Esophagus muscularis mucosa (tissue), 4 donors: Measurements from ENCODE around the gene CCDC141. TPM values are rescaled to one million over a fixed set of nuclear protein-coding genes. Genes with fewer than 3 reads are reported as not detected.
"Not testable (repeated sequence)": the region's sequence is repeated elsewhere in the genome, so short reads cannot be mapped to it uniquely, and the experiment has no call there.

ENCODE experiments used
- DNase-seq: peaks from one replicate; pipeline ENCODE4 v3.0.0-alpha.2; 2017; ENCODE audit errors: extremely low spot score
- H3K27ac ChIP-seq, 4 donors: fragments of 200-600 bp; sonication (generic); replicated peaks in 1 of 4; 1 replicate in 3 of 4; 2 replicates in 1 of 4; pipeline ENCODE4 v1.5.1; 2016 to 2019; ENCODE audit warnings: mild to moderate bottlenecking in 1 of 4
- H3K27me3 ChIP-seq, 4 donors: fragments of 200-600 bp; sonication (generic); one replicate each; pipeline versions ENCODE4 v1.5.1 to v1.6.0; 2016 to 2019
- H3K36me3 ChIP-seq, 4 donors: fragments of 200-600 bp; sonication (generic); one replicate each; pipeline ENCODE4 v1.5.1; 2016 to 2019
- H3K4me1 ChIP-seq, 4 donors: fragments of 200-600 bp; sonication (generic); one replicate each; pipeline ENCODE4 v1.5.1; 2016 to 2019
- H3K4me3 ChIP-seq, 4 donors: fragments of 200-600 bp; sonication (generic); 1 replicate in 2 of 4; 2 replicates in 2 of 4; pipeline ENCODE4 v1.5.1; 2016 to 2019; ENCODE audit warnings: mild to moderate bottlenecking in 4 of 4, moderate library complexity in 1 of 4
- H3K9me3 ChIP-seq, 4 donors: fragments of 200-600 bp; sonication (generic); 1 replicate in 3 of 4; 2 replicates in 1 of 4; pipeline ENCODE4 v1.5.1; 2016 to 2019
- EP300 ChIP-seq: sonication (generic); formaldehyde crosslinking; IDR thresholded peaks from one replicate; pipeline ENCODE4 v1.6.1; 2017; ENCODE audit warnings: antibody characterized with exemption
- POLR2A ChIP-seq: fragments of 450-650 bp; IDR thresholded peaks from one replicate; pipeline ENCODE4 v1.6.1; 2017; ENCODE audit warnings: antibody characterized with exemption, moderate library complexity, mild to moderate bottlenecking, low read depth
- POLR2AphosphoS5 ChIP-seq, 2 donors: sonication (generic); formaldehyde crosslinking; IDR thresholded peaks; one replicate each; pipeline ENCODE4 v1.6.1; 2017; ENCODE audit warnings: antibody characterized with exemption in 2 of 2
- WGBS: methylation state at CpG from one replicate; pipeline ENCODE4 v1.1.5; 2018; 5-methylcytosine and 5-hydroxymethylcytosine counted together
- intact Hi-C: fragments of 100-400 bp; cut with DNase I; formaldehyde crosslinking; loops from one replicate; pipeline ENCODE4 v1.15.1; 2023
- total RNA-seq, 4 donors: library from RNA; depleted of rRNA; stranded (reverse); fragments of >200 nt; gene quantifications; one replicate each; pipeline versions ENCODE4 v1.1.0 to v1.2.1, GENCODE V29; 2016
- TF ChIP-seq, protein P1 (sequence below), 3 experiments: fragments of 200-600 bp in 2 of 3; fragments of 450-650 bp in 1 of 3; sonication (generic) in 2 of 3; IDR thresholded peaks; one replicate each; pipeline ENCODE4 v1.5.1; 2017 to 2019; ENCODE audit warnings: antibody characterized with exemption in 3 of 3, mild to moderate bottlenecking in 2 of 3, moderate library complexity in 1 of 3

CCDC141 gene
- total RNA-seq, 4 donors from 2014 or later = 2.7 to 8.7 (median 4.1) TPM

DNA sequence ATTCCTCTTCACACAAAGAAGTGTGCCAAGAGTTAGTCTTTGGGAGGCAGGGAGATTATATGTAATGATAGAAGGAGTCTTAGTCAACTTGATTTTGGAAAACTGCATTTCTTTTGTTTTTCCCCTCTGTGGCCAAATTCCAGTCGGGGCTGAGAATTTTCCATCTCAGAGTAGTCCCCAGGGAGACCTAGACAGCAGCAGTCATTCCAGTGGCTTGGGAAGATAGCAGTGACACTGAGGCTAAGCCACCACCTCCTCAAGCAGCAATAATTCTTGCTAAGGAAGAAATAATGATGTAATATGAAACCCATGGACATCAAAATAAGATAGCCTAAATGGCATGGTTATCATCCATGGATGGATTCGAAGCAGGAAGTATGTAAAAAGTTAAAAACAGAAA is 21.0 kb upstream of the CCDC141 start:
- Histone ChIP-seq H3K9me3 (peaks cover 0 to 8% (median 0%) of the 10 kb centered on the region in 4 donors), H3K27ac (no peak overlapping the region), H3K27me3 (no peaks in the 10 kb centered on the region), H3K4me3 (no peak overlapping the region), H3K36me3 (no peaks in the 10 kb centered on the region), H3K4me1 (peaks cover 0 to 3% (median 0%) of the 10 kb centered on the region in 4 donors)
- intact Hi-C loops = no loop called here
- DNase-seq = no peak
- 70% methylated on average over 2 of the region's 2 CpGs for WGBS
- TF ChIP-seq POLR2AphosphoS5 (IDR thresholded peaks at IDR 0.05) = no peak
- TF ChIP-seq, protein P1, sequence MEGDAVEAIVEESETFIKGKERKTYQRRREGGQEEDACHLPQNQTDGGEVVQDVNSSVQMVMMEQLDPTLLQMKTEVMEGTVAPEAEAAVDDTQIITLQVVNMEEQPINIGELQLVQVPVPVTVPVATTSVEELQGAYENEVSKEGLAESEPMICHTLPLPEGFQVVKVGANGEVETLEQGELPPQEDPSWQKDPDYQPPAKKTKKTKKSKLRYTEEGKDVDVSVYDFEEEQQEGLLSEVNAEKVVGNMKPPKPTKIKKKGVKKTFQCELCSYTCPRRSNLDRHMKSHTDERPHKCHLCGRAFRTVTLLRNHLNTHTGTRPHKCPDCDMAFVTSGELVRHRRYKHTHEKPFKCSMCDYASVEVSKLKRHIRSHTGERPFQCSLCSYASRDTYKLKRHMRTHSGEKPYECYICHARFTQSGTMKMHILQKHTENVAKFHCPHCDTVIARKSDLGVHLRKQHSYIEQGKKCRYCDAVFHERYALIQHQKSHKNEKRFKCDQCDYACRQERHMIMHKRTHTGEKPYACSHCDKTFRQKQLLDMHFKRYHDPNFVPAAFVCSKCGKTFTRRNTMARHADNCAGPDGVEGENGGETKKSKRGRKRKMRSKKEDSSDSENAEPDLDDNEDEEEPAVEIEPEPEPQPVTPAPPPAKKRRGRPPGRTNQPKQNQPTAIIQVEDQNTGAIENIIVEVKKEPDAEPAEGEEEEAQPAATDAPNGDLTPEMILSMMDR (IDR thresholded peaks at IDR 0.05) = no peak
- TF ChIP-seq POLR2A = no peak
- TF ChIP-seq EP300 = no peak

DNA sequence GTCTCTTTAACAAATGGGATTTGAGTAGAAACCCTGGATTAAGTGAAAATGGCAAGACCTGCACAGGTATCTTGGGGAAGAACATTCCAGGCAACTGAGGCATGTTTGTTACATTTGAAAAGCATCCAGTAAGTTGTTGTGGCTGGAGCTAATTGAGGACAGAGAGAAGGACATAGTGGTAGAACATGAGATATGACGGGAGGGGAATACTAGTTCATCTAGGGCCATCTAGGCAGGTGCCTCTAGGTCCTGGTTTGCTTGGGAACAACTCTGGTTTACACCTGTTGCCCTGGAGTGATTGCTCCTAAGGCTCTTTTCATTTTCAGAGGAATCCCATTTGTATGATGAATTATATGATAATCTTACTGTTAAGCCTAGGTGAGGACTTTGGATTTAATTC is 19.7 kb upstream of the CCDC141 start:
- 94% methylated on average over 1 of the region's 1 CpG for WGBS

DNA sequence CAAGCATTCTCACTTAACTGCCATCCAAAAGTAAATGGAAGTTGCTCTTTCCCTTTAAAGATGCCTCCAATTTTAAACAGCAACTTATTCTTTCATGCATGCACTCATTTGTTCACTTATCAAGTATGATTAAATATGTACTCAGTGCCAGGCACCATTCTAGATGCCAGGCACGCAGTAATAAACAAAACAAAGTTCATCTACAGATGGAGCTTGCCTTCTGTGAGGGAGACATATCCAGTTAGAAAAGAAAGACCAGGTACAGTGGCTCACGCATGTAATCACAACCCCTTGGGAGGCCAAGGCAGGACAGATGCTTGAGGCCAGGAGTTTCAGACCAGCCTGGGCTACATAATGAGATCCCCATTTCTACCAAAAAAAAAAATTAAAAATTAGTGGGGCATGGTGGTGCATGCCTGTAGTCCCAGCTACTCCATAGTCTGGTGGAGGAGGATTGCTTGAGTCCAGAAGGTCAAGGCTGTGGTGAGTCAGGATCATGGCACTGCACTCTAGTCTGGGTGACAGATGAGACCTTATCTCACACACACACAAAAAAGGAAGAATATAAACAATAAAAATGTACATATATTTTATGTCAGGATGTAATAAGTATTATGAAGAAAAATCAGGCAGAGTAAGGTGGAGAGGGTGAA is 19.2 kb upstream of the CCDC141 start:
- no peak for DNase-seq
- Histone ChIP-seq H3K9me3 (peaks cover 0 to 8% (median 0%) of the 10 kb centered on the region in 4 donors), H3K36me3 (no peaks in the 10 kb centered on the region), H3K27ac (no peak overlapping the region), H3K4me1 (peaks cover 0 to 3% (median 0%) of the 10 kb centered on the region in 4 donors), H3K27me3 (no peaks in the 10 kb centered on the region), H3K4me3 (no peak overlapping the region)
- whole genome bisulfite sequencing = 83% methylated on average over 2 of the region's 2 CpGs
- intact Hi-C loops = no loop called here
- TF ChIP-seq POLR2A (no peak), EP300 (no peak), POLR2AphosphoS5 (IDR thresholded peaks at IDR 0.05) (no peak)
- TF ChIP-seq, protein P1 (IDR thresholded peaks at IDR 0.05) = no peak

More for the DNA sequence above, 19.7 kb upstream of the CCDC141 start:
- H3K9me3 ChIP-seq = peaks cover 0 to 8% (median 0%) of the 10 kb centered on the region in 4 donors
- peaks cover 0 to 3% (median 0%) of the 10 kb centered on the region in 4 donors for H3K4me1 ChIP-seq
- TF ChIP-seq EP300 = no peak
- H3K27ac ChIP-seq = no peak overlapping the region
- intact Hi-C loops = no loop called here
- H3K36me3 ChIP-seq = no peaks in the 10 kb centered on the region
- no peak overlapping the region for H3K4me3 ChIP-seq
- DNase-seq = no peak
- H3K27me3 ChIP-seq = no peaks in the 10 kb centered on the region

DNA sequence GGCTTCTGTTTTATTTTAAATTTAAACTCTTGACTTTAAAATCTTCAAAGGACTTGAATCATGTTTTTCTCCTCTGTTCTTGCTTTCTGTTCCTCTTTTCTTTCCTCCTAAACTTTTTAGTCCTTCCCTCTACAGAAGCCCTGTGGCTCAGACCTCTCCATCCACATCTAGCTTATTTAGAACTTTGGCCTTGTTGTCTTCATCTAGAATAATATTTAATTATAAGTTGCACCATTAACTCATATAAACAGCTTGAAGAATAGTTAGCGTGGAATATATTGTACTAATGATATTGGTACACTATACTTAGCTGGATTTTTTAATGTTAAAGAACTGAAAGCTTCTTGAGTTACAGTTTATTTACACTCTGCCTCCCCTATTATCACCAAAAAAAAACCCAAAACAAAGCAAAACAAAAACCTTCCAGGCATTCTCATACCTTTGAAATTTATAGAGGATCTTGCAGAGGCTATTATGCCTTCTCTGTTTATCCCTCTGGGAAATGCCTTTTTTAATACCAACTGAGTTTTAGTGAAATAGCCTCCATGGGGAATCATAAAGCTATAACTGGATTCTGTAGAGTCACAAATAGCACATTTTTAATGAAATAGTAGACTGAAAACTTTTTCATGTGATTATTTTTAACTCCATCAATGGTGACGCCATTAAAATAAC is 9.2 kb upstream of the CCDC141 start:
- H3K4me1 ChIP-seq = peaks cover 5 to 12% (median 7%) of the 10 kb centered on the region in 4 donors
- no peak for DNase-seq
- whole genome bisulfite sequencing = 97% methylated on average over 2 of the region's 2 CpGs
- intact Hi-C loops = no loop called here
- TF ChIP-seq EP300 (no peak), POLR2AphosphoS5 (IDR thresholded peaks at IDR 0.05) (no peak), POLR2A (no peak)
- TF ChIP-seq, protein P1 (IDR thresholded peaks at IDR 0.05) = no peak
- H3K4me3 ChIP-seq = no peak overlapping the region
- no peaks in the 10 kb centered on the region for H3K36me3 ChIP-seq
- H3K27me3 ChIP-seq = no peaks in the 10 kb centered on the region
- H3K9me3 ChIP-seq = no peaks in the 10 kb centered on the region
- no peak overlapping the region for H3K27ac ChIP-seq

DNA sequence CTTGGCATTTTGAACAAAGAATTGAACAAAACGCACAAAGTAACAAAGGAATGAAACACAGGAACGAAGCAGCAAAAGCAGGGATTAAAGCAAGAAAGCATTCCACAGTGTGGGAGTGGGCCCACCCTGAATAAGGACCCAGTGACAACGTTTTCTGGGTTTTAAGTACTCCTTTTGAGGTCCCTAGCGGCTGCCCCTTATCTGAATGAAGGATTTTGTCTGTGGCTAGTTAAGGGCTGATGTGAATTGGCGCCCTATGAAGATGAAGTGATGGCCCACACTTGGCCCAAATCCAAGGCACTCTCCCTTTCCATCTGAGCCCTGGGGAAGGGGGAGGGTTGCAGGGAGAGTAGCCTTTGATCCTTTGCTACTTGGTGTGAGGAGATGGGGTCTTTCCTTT is 7.8 kb upstream of the CCDC141 start:
- WGBS = 94% methylated on average over 5 of the region's 5 CpGs
- no peaks in the 10 kb centered on the region for H3K36me3 ChIP-seq
- no peak overlapping the region for H3K27ac ChIP-seq
- H3K4me1 ChIP-seq = peaks cover 5 to 12% (median 7%) of the 10 kb centered on the region in 4 donors
- no peaks in the 10 kb centered on the region for H3K9me3 ChIP-seq
- H3K4me3 ChIP-seq = no peak overlapping the region
- H3K27me3 ChIP-seq = no peaks in the 10 kb centered on the region
- intact Hi-C loops = no loop called here
- DNase-seq = no peak
- TF ChIP-seq, protein P1 (IDR thresholded peaks at IDR 0.05) = no peak
- no peak for TF ChIP-seq EP300
- TF ChIP-seq POLR2AphosphoS5 (IDR thresholded peaks at IDR 0.05) = no peak

DNA sequence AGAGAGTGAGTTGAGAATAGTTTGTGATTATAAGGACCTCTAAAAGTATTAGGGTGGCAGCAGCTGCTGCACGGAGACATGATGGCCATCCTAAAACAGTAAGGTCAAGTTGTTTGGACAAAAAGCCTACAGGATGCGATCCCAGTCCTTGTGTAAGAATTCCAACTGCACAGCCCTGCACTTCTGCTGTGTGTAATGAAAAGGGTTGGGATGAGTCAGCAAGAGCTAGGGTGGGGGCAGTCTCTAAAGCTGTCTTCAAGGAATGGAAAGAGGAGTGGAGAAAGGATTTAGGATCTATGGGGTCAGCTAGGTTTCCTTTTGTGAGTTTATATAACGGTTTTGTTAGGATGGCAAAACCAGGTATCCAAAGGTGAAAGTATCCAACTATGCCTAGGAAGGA is 3.6 kb upstream of the CCDC141 start:
- H3K27me3 ChIP-seq, H3K36me3 ChIP-seq, H3K9me3 ChIP-seq, intact Hi-C loops, H3K4me3 ChIP-seq, H3K27ac ChIP-seq, DNase-seq: not testable (repeated sequence)
- H3K4me1 ChIP-seq = peaks cover 9 to 31% (median 27%) of the 10 kb centered on the region in 4 donors
- 87% methylated on average over 3 of the region's 3 CpGs for WGBS
